SK-N-SH treated with all-trans-retinoic acid at 6 μM for 48 hours (cell line): ENCODE results near the gene ANGPT4.

Experiments
- ESRRG ChIP-seq: fragments of 250-450 bp; sonication (Bioruptor Pico); IDR thresholded peaks from 2 replicates; pipeline ENCODE4 v1.6.1; 2021; ENCODE audit warnings: mild to moderate bottlenecking
- TF ChIP-seq, protein P1 (sequence below): fragments of 250-450 bp; sonication (Bioruptor Pico); IDR thresholded peaks from 2 replicates; pipeline ENCODE4 v1.5.1; 2020; ENCODE audit warnings: low read depth, mild to moderate bottlenecking, moderate library complexity

DNA sequence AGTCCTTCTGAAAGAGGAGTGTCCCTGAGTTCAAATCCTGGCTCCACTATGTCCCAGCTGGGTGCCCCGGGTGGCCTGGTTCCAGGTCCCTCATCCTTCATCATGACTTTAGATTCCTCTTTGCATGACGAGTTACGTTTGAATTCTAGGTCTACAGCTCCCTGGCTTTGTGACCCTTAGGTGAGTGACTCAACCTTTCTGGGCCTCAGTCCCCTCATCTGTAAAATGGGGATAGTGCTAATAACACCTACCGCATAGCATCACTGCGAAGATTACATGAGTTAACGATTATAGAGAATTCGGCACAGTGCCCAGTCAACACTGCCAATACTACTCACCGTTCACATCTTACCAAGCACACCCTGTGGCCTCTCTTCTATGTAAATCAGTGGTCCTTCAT lies 46.5 kb upstream of the ANGPT4 start:
- no peak for TF ChIP-seq ESRRG (CRISPR knock-in tag)
- TF ChIP-seq, protein P1, sequence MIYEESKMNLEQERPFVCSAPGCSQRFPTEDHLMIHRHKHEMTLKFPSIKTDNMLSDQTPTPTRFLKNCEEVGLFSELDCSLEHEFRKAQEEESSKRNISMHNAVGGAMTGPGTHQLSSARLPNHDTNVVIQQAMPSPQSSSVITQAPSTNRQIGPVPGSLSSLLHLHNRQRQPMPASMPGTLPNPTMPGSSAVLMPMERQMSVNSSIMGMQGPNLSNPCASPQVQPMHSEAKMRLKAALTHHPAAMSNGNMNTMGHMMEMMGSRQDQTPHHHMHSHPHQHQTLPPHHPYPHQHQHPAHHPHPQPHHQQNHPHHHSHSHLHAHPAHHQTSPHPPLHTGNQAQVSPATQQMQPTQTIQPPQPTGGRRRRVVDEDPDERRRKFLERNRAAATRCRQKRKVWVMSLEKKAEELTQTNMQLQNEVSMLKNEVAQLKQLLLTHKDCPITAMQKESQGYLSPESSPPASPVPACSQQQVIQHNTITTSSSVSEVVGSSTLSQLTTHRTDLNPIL (CRISPR knock-in tag), result no peak
